Esophagus muscularis mucosa (tissue), 4 donors: Measurements from ENCODE around the gene MYMK.

ENCODE experiments used
- EP300 ChIP-seq: sonication (generic); formaldehyde crosslinking; IDR thresholded peaks from one replicate; pipeline ENCODE4 v1.6.1; 2017; ENCODE audit warnings: antibody characterized with exemption
- POLR2A ChIP-seq: fragments of 450-650 bp; IDR thresholded peaks from one replicate; pipeline ENCODE4 v1.6.1; 2017; ENCODE audit warnings: antibody characterized with exemption, moderate library complexity, mild to moderate bottlenecking, low read depth
- POLR2AphosphoS5 ChIP-seq, 2 donors: sonication (generic); formaldehyde crosslinking; IDR thresholded peaks; one replicate each; pipeline ENCODE4 v1.6.1; 2017; ENCODE audit warnings: antibody characterized with exemption in 2 of 2
- TF ChIP-seq, protein P1 (sequence below), 3 experiments: fragments of 200-600 bp in 2 of 3; fragments of 450-650 bp in 1 of 3; sonication (generic) in 2 of 3; IDR thresholded peaks; one replicate each; pipeline ENCODE4 v1.5.1; 2017 to 2019; ENCODE audit warnings: antibody characterized with exemption in 3 of 3, mild to moderate bottlenecking in 2 of 3, moderate library complexity in 1 of 3

DNA sequence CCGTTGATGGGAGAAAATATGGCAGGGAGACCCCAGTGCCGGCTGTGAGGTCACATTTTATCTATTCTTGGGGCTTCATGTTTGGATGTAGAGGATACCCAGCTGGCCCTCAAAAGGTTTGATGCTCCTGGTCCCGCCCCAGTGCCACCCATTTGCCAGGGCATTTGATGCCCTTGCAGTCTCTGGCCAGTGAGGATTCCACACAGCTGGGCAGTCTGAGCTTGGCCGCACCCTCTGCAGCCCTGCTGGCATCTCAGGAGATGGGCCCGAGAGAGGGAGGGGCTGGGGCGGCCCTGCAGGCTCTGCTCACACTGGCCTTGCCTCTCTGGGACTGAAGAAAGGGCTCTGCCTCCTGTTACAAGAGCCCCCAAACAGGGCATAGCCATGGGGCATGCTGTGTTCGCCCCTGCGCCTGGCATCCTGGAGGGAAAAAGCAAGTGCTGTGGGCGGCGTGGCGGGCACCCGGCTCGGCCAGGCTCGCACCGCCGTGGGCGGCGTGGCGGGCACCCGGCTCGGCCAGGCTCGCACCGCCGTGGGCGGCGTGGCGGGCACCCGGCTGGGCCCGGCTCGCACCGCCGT lies 37.3 kb upstream of the MYMK start:
- TF ChIP-seq, protein P1, sequence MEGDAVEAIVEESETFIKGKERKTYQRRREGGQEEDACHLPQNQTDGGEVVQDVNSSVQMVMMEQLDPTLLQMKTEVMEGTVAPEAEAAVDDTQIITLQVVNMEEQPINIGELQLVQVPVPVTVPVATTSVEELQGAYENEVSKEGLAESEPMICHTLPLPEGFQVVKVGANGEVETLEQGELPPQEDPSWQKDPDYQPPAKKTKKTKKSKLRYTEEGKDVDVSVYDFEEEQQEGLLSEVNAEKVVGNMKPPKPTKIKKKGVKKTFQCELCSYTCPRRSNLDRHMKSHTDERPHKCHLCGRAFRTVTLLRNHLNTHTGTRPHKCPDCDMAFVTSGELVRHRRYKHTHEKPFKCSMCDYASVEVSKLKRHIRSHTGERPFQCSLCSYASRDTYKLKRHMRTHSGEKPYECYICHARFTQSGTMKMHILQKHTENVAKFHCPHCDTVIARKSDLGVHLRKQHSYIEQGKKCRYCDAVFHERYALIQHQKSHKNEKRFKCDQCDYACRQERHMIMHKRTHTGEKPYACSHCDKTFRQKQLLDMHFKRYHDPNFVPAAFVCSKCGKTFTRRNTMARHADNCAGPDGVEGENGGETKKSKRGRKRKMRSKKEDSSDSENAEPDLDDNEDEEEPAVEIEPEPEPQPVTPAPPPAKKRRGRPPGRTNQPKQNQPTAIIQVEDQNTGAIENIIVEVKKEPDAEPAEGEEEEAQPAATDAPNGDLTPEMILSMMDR (IDR thresholded peaks at IDR 0.05) = no peak
- TF ChIP-seq EP300 (no peak), POLR2A (no peak), POLR2AphosphoS5 (IDR thresholded peaks at IDR 0.05) (no peak)
